ENCODE data around the gene SRGAP3. TPM values are rescaled to one million over a fixed set of nuclear protein-coding genes. Genes with fewer than 3 reads are reported as not detected.

Gene SRGAP3
- total and polyA plus RNA-seq, 2 donors (not counting 1 experiment from before 2014, with no cell fraction given), result 1.4 to 1.5 TPM

GRCh38 chr3:9041626-9042025, 207.8 kb downstream of the SRGAP3 start:
- H3K27me3 Mint-ChIP-seq, result peaks cover 4% of the 10 kb centered on the region
- no peak overlapping the region for H3K9ac ChIP-seq (ENCODE audit: low read length)
- POLR2A ChIA-PET, result no interaction called here
- H3K4me2 ChIP-seq (replicated peaks; ENCODE audit: low read depth, low read length, poor library complexity, severe bottlenecking), result no peak overlapping the region
- WGBS (ENCODE audit: insufficient coverage), result 93% methylated on average over 3 of the region's 12 CpGs
- CTCF ChIA-PET, result no interaction called here
- no peak overlapping the region for H3K27ac Mint-ChIP-seq
- no peaks in the 10 kb centered on the region for H3K79me2 ChIP-seq (ENCODE audit: control insufficient read depth, insufficient read depth, low read length)
- H3K36me3 ChIP-seq (replicated peaks in 1 of 2; ENCODE audit: control extremely low read depth in 1 of 2, control insufficient read depth in 1 of 2, extremely low read depth in 1 of 2, insufficient read depth in 2 of 2, low read length in 1 of 2), result no peaks in the 10 kb centered on the region
- H3K9me3 Mint-ChIP-seq (ENCODE audit: insufficient read depth), result no peaks in the 10 kb centered on the region
- peaks cover 0 to 2% (median 0%) of the 10 kb centered on the region in 4 experiments for H3K27me3 ChIP-seq (replicated peaks in 1 of 4; ENCODE audit: control extremely low read depth in 1 of 4, control insufficient read depth in 3 of 4, insufficient read depth in 4 of 4, low read length in 3 of 4)
- no peak overlapping the region for H3K4me3 Mint-ChIP-seq
- no peak overlapping the region for H3K27ac ChIP-seq (ENCODE audit: low read length in 2 of 2)
- no peak for TF ChIP-seq CTCF (IDR thresholded peaks at IDR 0.05)
- no peak for TF ChIP-seq EZH2 (IDR thresholded peaks at IDR 0.05; ENCODE audit: borderline replicate concordance, insufficient read depth, low read depth, low read length, poor library complexity, severe bottlenecking)
- H2AFZ ChIP-seq (ENCODE audit: insufficient read depth, low read depth, low read length, poor library complexity, severe bottlenecking), result no peak overlapping the region
- no peak for ATAC-seq (ENCODE audit: low read depth)
- H4K20me1 ChIP-seq (ENCODE audit: control insufficient read depth, insufficient read depth, low read length, poor library complexity, severe bottlenecking), result no peaks in the 10 kb centered on the region
- H3K4me1 ChIP-seq (ENCODE audit: control insufficient read depth in 2 of 2, insufficient read depth in 2 of 2, low read length in 2 of 2), result no peaks in the 10 kb centered on the region
- H3K4me1 Mint-ChIP-seq, result no peaks in the 10 kb centered on the region
- no peak for DNase-seq
- no peaks in the 10 kb centered on the region for H3K9me3 ChIP-seq (ENCODE audit: control extremely low read depth in 1 of 3, control insufficient read depth in 2 of 3, insufficient read depth in 1 of 3, low read length in 2 of 3)
- intact Hi-C loops (cut with micrococcal nuclease), result no loop called here
- H3K4me3 ChIP-seq (ENCODE audit: control extremely low read depth in 1 of 5, extremely low read depth in 1 of 5, insufficient read depth in 1 of 5, low read depth in 2 of 5, low read length in 4 of 5), result no peak overlapping the region

- H3K9me3 Mint-ChIP-seq (ENCODE audit: insufficient read depth), result no peaks in the 10 kb centered on the region
- ChIA-PET CTCF (no interaction called here), POLR2A (no interaction called here)
- Histone ChIP-seq H3K27ac (ENCODE audit: low read length in 2 of 2) (no peak overlapping the region), H4K20me1 (ENCODE audit: control insufficient read depth, insufficient read depth, low read length, poor library complexity, severe bottlenecking) (no peaks in the 10 kb centered on the region), H2AFZ (ENCODE audit: insufficient read depth, low read depth, low read length, poor library complexity, severe bottlenecking) (no peak overlapping the region), H3K9ac (ENCODE audit: low read length) (no peak overlapping the region), H3K4me2 (replicated peaks; ENCODE audit: low read depth, low read length, poor library complexity, severe bottlenecking) (no peak overlapping the region), H3K79me2 (ENCODE audit: control insufficient read depth, insufficient read depth, low read length) (no peaks in the 10 kb centered on the region), H3K4me1 (ENCODE audit: control insufficient read depth in 2 of 2, insufficient read depth in 2 of 2, low read length in 2 of 2) (no peaks in the 10 kb centered on the region), H3K27me3 (replicated peaks in 1 of 4; ENCODE audit: control extremely low read depth in 1 of 4, control insufficient read depth in 3 of 4, insufficient read depth in 4 of 4, low read length in 3 of 4) (peaks cover 0 to 2% (median 0%) of the 10 kb centered on the region in 4 experiments), H3K36me3 (replicated peaks in 1 of 2; ENCODE audit: control extremely low read depth in 1 of 2, control insufficient read depth in 1 of 2, extremely low read depth in 1 of 2, insufficient read depth in 2 of 2, low read length in 1 of 2) (no peaks in the 10 kb centered on the region), H3K9me3 (ENCODE audit: control extremely low read depth in 1 of 3, control insufficient read depth in 2 of 3, insufficient read depth in 1 of 3, low read length in 2 of 3) (no peaks in the 10 kb centered on the region), H3K4me3 (ENCODE audit: control extremely low read depth in 1 of 5, extremely low read depth in 1 of 5, insufficient read depth in 1 of 5, low read depth in 2 of 5, low read length in 4 of 5) (no peak overlapping the region)
- H3K27me3 Mint-ChIP-seq, result peaks cover 4% of the 10 kb centered on the region
- ATAC-seq (ENCODE audit: low read depth), result no peak
- H3K4me1 Mint-ChIP-seq, result no peaks in the 10 kb centered on the region
- TF ChIP-seq CTCF (IDR thresholded peaks at IDR 0.05) (no peak), EZH2 (IDR thresholded peaks at IDR 0.05; ENCODE audit: borderline replicate concordance, insufficient read depth, low read depth, low read length, poor library complexity, severe bottlenecking) (no peak)
- H3K4me3 Mint-ChIP-seq, result no peak overlapping the region
- no peak for DNase-seq
- H3K27ac Mint-ChIP-seq, result no peak overlapping the region
- intact Hi-C loops (cut with micrococcal nuclease), result no loop called here
- 33% methylated on average over 1 of the region's 2 CpGs for WGBS (ENCODE audit: insufficient coverage)
Measured at GRCh38 chr3:9040996-9041395, 208.4 kb downstream of the SRGAP3 start.

Data from B cell (primary cell).